Urothelium cell line (cell line): Measurements from ENCODE around the gene SIK2.

Experiments used
- DNase-seq: peaks from one replicate; pipeline ENCODE4 v3.0.0; 2011; ENCODE audit warnings: low spot score, mixed read lengths
- FAIRE-seq: peaks from 2 replicates; lab custom pipeline; 2011; peaks lifted over from hg19 to GRCh38; lab: Jason Lieb, UNC

Gene SIK2

DNA sequence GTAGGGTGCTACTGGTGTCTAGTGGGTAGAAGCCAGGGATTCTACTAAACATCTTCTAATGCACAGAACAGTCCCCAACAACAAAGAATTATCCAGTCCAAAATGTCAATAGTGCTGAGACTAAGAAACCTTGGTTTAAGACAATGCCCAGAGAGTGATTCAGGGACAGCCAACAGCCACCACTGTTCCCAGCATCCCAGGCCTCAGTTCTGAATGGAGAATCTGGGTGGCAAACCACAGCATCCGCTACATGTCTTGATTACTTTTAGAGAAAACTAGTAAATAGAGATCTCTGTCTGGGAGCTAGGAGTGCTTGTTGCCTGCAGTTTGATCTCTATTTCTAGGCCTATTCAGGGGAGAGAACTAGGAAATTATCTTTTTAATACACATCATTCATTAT is 20.9 kb upstream of the SIK2 start:
- FAIRE-seq (no peak), DNase-seq (no peak)

DNA sequence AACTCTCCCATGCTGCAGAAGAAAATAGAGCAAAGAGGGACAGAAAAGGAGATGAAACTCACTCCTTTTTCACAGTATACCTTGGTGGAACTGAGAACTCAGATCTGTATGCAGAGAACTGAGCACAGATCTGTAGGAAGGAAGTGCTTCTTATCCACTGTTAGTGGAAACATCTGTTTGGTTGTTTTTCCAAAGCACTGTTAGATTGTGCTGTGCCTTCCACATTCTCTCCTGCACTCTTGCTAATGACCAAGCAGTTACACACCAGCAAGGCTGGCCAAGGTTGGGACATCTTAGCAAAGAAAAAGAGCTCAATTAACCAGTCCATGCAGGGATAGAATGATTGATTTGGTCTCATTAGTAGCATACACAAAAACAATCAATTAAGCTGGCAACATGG is 20.1 kb upstream of the SIK2 start:
- no peak for FAIRE-seq
- no peak for DNase-seq

DNA sequence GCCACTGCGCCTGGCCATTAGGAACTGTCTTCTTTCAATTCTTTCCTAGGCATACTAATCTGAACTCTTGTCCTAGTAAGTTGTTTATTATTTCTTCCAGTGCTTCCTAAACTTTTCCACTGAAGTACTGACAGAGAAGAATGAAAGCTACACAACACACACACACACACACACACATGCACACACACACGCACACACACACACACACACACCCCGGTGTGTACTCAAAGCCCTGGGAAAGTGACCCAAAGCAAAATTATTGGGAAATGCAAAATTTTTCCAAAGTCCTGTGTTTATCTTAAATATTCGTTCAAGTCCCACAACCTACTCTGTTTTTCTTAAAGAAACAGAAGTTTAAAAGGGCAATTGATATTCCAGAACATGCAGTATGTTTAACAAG is 19.4 kb upstream of the SIK2 start:
- DNase-seq (no peak), FAIRE-seq (no peak)

DNA sequence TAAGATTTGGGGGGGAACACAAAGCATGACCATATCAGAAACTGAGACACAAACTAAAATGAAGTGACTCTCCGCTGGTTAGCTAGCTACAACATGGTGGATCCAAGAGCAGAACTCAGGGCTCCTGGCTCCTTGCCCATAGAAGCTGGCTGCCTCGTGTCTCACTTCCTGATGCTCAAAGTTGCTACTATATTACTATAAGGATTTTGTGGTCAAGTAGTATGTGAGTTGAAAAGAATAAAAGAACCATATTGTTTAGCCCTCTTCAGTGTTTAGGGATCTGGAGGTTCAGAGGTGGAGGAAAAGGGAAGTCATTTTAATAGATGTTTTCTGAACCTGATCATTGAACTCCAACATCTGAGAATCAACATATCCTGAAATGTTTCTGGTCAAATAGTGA is 16.9 kb upstream of the SIK2 start:
- FAIRE-seq (peak; percentile 27), DNase-seq (no peak)

DNA sequence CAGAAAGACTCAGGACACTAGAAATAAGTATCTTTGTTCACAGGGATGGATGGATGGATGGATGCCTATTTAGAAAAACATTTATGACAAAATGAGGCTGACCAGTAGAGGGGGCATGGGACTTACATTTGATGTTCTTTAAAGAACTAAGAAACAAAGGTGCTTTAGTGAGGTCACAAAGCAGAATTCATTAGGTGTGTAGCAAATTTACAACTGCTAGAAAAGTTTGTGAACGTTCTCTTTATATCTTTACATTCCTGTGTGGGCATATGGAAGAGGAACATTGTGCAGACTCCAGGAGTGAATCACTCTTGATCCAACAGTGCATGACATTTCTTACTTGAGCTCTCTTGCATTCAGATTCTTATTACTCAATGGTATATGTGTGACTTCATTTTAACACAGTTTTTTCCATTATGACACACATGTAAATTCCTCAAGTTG is 15.8 kb upstream of the SIK2 start:
- no peak for FAIRE-seq

DNA sequence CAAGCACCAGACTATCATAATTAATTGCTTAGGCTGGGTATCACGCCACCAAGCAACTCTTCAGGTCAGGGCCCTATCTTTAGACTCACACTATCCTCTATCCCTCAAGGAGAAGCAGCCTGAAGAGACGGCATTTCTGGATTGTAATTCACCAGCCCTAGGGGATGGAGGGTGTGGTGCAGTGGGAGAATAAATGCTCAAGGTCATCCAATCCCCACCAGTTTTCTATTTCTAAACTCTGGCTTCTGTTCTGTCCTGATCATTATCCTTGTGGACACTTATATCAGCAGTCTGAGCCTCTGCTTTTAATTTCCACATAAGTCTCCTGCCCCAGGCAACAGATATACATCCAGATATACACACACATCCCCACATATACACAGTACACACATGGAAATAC is 13.1 kb upstream of the SIK2 start:
- DNase-seq: no peak
- no peak for FAIRE-seq

More for the DNA sequence above, 15.8 kb upstream of the SIK2 start:
- peak; percentile 41 for DNase-seq

DNA sequence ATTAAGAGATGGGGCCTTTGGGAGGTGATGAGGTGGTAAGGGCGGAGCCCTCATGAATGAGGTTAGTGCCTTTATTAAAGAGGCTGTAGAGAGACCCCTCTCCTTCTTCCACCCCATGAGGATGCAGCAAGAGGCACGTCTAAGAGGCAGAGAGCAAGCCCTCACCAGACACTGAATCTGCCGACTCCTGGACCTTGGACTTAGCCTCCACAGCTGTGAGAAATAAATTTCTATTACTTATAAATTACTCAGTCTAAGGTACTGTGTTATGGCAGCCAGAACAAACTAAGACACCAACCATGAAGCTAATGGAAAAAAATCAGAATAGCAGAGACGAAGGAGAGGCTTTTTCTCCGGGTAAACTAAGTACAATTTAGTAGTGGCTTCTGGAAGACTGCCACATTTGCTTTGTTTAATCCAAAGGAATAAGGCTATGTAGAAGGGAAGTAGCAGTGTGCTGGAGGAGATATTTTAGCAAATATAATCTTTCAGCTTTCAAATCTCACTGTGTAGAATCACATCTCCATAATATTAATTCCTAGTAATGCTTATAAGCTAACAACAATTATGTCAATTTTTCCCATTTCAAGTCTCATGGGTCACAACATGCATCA is 12.3 kb upstream of the SIK2 start:
- no peak for DNase-seq
- no peak for FAIRE-seq

DNA sequence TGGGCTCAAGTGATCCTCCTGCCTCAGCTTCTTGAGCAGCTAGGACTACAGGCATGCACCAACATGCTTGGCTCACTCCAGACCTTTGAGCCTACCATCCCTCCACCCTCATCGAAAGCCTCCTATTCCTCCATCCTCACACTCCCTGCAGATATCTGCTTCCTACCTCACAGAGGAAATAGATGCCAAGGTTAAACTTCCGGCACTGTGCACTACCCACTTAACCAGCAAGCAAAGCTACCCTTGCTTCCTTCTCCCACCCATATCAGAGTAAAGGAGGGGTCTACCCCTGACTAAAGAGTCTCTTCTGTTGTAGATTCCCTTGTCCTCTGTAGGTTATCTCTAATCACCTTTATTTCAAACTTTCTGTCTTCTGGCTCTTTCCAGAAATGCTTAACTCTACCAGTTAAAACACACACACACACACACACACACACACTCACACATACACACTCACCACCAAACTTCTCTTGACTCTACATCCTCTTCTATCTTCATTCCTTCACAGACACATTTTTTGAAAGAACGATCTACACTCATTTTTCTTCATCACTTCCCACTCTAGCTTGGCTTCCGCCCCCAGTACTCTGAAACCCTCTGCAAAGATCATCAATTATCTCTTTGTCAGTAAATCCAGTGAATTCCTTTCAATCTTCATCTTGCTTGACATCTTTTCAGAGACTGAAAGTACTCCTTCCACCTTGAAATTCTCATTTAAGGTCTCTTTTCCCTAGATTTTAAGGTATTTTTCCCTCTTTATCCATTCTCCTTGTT is 10.9 kb upstream of the SIK2 start:
- FAIRE-seq: peak; percentile 9
- DNase-seq: no peak

DNA sequence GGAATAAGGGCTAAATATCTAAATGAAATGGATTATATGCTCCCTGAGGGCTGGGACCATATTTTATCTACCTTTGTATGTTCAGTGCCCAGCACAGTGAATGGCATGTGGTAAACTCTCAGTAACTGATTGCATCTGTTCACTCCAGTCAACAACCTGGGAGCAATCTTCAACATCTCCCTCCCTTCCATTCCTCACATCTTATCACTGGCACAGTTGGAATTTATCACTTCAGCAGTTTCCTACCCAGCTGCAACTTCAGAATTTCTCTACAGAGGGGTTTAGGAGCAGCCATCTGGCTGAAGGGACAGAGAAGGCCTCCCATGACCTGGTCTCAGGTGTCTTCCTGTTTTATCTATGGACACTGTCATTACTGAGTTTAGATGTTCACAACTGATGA is 9.8 kb upstream of the SIK2 start:
- FAIRE-seq (no peak), DNase-seq (no peak)

DNA sequence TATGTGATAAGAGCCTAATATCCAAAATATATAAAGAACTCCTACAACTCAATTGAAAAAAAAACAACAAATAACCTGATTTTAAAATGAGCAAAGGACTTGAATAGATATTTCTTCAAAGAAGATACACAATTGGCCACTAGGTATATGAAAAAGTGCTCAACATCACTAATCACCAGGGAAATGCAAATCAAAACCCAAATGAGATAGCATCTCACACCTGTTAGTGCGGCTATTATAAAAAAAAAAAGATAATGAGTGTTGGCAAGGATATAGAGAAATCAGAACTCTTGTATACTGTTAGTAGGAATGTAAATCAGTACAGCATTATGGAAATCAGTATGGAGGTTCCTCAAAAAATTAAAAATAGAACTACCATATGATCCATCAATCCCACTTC is 5.9 kb upstream of the SIK2 start:
- no peak for FAIRE-seq
- DNase-seq: no peak

DNA sequence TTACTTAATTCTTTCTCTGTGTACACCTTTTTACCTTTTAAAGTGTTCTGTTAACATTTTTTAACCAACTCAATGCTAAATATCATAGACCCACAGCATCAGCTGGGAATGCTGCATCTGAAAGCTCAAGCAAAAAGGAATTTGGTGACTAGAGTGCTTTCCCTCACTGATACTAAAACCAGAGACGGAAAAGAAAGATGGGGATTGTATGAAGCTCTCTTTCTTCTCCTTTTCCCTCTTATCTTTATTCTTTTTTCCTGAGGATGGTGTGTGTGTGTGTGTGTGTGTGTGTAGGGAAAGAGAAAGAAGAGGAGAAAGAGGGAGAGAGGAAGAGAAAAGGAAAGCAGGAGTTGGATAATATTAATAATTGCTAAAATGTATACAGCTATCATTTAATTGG is 4.1 kb upstream of the SIK2 start:
- FAIRE-seq (no peak), DNase-seq (no peak)

DNA sequence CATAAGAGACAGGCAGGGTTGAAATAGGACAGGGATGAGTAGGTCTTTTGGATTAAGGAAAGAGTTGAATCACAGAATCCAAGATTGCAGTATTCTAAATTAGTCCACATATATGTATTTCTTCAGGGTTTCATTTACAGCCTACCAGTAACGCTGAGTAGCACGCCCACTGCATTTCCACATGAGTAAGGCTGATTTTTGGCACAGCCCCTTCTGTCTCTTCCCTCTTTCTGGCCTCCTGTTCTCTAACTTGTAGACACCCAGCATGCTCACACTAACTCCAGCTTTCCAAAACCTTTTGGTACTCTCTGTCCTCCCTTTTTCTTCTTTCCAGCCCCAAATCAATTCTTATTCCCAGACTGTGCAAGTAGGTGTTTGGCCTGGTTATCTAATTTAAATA is 3.7 kb upstream of the SIK2 start:
- DNase-seq (no peak), FAIRE-seq (no peak)

DNA sequence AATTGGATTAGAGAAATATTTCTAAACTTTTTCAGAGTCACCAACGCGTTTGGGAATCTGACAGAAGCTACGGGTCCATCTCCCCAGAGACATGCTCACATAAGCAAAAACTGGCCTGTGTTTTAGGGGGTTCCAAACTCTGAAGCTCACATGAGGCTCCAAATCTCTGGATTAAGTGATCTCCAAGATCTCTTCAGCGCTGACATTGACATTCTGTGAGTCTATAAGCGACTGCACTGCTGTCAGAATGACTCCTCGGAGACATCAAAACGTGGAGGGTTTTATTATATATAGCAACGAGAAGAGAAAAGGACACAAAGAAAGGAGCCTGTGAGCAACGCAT is 642 bp upstream of the SIK2 start:
- DNase-seq (no peak), FAIRE-seq (no peak)

DNA sequence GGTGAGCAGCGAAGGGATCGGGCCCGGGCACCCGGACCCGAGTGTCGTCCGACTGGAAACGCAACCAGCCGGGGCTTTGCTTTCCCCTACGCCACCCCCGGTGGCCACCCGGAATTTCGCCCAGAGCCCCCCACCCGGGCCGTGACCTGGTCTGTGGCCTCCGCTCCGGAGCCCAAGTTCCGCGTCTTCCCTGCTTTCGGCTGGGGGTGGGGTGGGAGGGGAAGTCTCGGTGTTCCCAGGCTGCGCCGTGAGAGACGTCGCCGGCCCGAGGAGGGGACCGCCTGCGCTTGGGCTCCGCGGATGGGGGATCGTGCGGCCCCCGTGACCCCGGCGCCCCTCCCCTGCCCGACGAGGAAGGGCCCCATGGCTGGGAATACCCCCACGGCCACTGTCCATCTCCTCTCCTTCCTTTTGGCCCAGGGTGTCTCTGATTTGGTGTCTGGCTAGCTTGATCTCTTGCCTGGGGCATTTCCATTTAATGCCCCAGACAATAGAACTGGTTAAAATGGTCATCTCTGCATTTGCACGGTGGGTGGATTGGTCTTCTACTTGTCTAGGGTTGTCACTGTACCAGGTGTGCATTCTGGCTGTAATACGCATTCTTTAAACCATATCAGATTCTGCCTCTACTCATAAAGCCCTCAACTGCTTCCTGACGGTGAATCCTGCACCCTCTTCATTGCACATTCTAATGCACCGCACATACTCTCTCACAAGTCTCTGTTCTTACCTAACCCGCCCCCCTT is 789 bp downstream of the SIK2 start:
- FAIRE-seq (no peak), DNase-seq (peak; percentile 45)

DNA sequence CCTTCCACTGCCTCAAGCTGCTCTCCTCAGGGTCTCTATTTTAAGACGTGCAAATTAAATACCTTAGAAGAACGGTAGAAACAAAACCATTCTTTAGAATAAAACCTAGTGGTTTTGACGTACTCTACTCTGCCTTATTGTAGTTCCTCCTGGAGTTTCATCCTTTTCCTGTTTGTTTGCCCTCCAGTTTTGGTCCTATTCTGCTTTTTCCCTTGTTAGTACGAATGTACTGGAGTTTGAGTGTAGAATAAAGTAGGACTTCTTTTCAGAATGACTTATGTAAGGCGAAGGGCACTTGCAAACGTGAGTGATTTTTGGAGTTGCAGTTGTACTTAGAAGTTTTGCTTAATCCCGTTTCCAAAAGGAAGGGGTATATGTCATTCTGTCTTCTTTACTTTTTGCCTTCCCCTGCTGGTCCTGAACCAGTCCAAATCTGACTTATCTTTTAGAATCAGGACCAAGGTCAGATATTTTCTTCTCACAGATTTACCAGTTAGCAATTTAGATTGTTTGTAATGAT is 1.4 kb downstream of the SIK2 start:
- DNase-seq (no peak), FAIRE-seq (no peak)

DNA sequence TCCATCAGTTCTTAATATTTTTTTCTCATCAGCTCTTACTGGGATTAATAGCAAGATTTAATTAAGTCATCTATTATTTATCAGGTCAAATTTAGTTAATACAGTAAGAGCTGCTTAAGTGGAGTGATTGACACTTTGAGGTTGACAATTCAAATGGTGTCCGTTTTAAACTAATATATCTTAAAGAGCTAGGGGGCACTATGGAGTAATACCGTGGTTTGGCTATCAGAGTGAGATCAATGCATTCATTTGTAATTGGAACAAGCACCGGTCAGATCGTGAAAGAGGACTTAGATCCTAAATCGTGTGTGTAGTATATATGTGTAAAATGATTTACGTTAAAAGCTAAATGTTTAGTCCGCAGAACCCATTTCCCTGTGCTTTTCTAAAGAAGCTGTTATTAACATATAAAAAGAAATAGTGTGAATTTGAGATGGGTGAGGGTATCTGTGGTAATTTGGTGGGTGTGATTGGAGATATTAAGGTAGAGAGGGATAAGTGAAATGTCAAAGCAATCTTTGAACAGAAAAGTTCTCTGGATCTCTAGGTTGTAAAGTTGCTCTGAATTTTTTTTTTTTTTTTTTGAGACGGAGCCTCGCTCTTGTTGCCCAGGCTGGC is 2.3 kb downstream of the SIK2 start:
- DNase-seq: peak; percentile 53
- no peak for FAIRE-seq

DNA sequence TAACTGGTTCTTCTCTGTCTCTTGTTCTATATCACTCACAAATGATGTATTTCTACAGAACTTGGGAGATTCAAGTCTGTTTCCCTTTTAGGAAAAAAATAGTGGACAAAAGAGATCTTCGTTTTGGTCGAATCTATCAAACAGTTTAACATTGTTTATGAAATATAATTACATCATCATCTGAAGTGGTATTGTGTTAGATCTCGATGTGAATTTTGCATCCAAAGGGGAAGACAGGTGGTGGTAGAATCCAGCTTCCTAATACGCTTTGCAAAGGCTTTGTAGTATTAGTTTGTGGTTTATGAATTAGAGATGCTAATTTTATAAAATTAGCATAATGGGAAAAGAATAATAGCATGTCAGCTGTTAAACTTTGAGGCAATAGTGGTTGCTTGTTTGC is 3.4 kb downstream of the SIK2 start:
- no peak for DNase-seq

DNA sequence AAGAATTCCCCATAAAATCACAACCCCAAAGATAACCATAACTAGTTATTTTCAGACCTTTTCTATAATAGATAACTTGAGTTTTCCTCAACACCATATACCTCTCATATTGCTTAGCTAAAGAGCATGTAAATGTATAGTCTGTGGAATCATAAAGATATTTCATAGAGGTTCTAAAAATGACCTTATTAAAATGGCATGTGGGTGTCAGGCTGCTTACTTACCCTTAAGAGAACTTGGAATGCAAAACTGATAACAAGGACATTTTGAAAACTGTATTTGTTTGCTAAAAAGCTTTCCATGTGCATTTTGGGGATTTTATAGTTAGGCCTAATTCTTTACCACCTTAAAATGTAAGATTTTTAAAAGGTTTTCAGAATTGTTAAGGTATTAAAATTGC is 4.7 kb downstream of the SIK2 start:
- DNase-seq (no peak), FAIRE-seq (no peak)

More for the DNA sequence above, 3.4 kb downstream of the SIK2 start:
- no peak for FAIRE-seq

DNA sequence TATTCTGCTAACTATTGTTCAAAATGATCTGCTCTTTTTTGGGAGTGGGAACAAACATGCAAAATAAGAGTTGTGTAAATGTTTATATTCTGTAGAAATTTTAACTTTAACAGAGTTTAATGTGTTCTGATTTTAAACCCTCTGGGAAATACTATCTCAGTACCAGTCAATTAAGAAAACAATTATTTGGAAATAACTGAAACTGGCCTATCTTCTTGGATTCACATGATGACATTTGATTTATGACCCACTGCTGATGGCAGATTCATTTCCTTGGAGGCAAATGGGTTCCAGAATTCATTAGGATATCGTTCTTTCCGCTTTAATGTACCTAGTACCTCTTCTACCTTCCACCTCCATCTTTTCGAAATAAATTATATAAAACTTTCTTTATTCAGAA is 5.5 kb downstream of the SIK2 start:
- FAIRE-seq: no peak

DNA sequence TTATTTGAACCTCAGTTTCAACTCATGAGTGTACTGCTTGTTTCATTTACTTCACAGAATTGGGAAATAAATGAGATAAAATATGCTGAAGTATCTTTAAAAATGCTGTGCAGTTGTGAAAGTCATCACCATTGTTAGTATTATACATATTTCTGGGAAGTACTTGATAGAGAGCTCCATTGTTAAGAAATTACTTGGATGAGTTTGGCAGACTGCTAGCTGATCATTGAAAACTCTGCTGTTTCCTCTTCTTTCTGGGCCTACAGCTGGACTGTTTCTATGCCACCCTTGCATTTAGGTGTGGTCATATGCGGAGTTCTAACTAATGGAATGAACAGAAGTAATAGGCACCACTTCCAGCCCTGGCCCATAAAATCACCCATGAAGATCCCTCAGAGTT is 10.0 kb downstream of the SIK2 start:
- DNase-seq (no peak), FAIRE-seq (no peak)

More for the DNA sequence above, 5.5 kb downstream of the SIK2 start:
- no peak for DNase-seq

DNA sequence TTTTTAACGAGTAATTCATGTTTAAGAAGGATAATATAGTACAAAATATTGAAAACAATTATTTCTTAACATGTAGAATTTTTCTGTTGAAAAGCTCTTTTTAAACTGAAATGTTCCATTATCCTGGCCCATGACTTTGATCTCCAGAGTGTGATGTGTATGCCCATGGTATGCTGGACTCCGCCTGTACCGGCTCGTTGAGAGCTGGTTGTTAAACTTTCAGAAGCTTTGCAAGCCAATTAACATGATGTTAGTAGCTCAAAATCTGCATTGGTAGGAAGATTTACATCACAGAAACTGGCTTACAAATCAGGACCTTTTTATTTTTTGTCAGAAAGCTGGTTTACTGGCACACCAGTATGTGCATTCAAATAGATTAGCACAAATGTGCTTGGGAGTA is 15.0 kb downstream of the SIK2 start:
- FAIRE-seq (no peak), DNase-seq (no peak)
